DOHH2 (cell line): ENCODE results near the gene RAD51.
A peak's percentile ranks its signal among the peaks of the same experiment; 100 is the strongest.

ENCODE experiments used
- H3F3A ChIP-seq: fragments of 200-600 bp; sonication (generic), shearing (Covaris generic); 2 replicates; pipeline ENCODE4 v1.6.0; 2016; ENCODE audit warnings: antibody characterized with exemption, mild to moderate bottlenecking; ENCODE audit not compliant: control insufficient read depth, insufficient read depth
- H3K27ac ChIP-seq: fragments of 200-600 bp; sonication (generic); 2 replicates; pipeline ENCODE4 v1.5.1; 2014; ENCODE audit warnings: low read depth, mild to moderate bottlenecking, low read length, moderate library complexity
- H3K27me3 ChIP-seq: fragments of 200-600 bp; sonication (generic); 2 replicates; pipeline ENCODE4 v1.6.1; 2014; ENCODE audit warnings: mild to moderate bottlenecking, low read length, mixed read lengths; ENCODE audit not compliant: control insufficient read depth
- H3K36me3 ChIP-seq: fragments of 200-600 bp; sonication (generic); 2 replicates; pipeline ENCODE4 v1.6.1; 2014; ENCODE audit warnings: mild to moderate bottlenecking, low read length, moderate library complexity, mixed read lengths; ENCODE audit not compliant: control insufficient read depth
- H3K4me1 ChIP-seq: fragments of 200-600 bp; sonication (generic); 2 replicates; pipeline ENCODE4 v1.6.1; 2014; ENCODE audit warnings: mild to moderate bottlenecking, low read length, mixed read lengths; ENCODE audit not compliant: control insufficient read depth
- H3K4me2 ChIP-seq: fragments of 200-600 bp; sonication (generic); 2 replicates; pipeline ENCODE4 v1.6.0; 2014; ENCODE audit warnings: mild to moderate bottlenecking, low read length, moderate library complexity
- H3K4me3 ChIP-seq: fragments of 200-600 bp; sonication (generic); 2 replicates; pipeline ENCODE4 v1.5.1; 2014; ENCODE audit warnings: mild to moderate bottlenecking, low read length, mixed read lengths
- H3K79me2 ChIP-seq: fragments of 200-600 bp; sonication (generic); 2 replicates; pipeline ENCODE4 v1.6.1; 2014; ENCODE audit warnings: mild to moderate bottlenecking, low read length, mixed read lengths; ENCODE audit not compliant: control insufficient read depth
- H3K9me2 ChIP-seq: fragments of 200-600 bp; sonication (generic); replicated peaks from 2 replicates; pipeline ENCODE4 v1.6.1; 2014; ENCODE audit warnings: mild to moderate bottlenecking, low read length, mixed read lengths; ENCODE audit not compliant: control insufficient read depth
- H3K9me3 ChIP-seq: fragments of 200-600 bp; sonication (generic); 2 replicates; pipeline ENCODE4 v1.6.1; 2014; ENCODE audit warnings: antibody characterized with exemption, low read length, mixed read lengths; ENCODE audit not compliant: control insufficient read depth, insufficient read depth
- H4K20me1 ChIP-seq: fragments of 200-600 bp; sonication (generic); 2 replicates; pipeline ENCODE4 v1.6.0; 2014; ENCODE audit warnings: low read depth, mild to moderate bottlenecking, antibody characterized with exemption, low read length, moderate library complexity; ENCODE audit not compliant: control insufficient read depth, insufficient read depth
- CTCF ChIP-seq: fragments of 200-600 bp; sonication (generic); IDR thresholded peaks from one replicate; pipeline ENCODE4 v1.5.1; 2014; ENCODE audit warnings: antibody characterized with exemption, mild to moderate bottlenecking, low read depth, low read length; ENCODE audit not compliant: poor library complexity, severe bottlenecking
- EZH2phosphoT487 ChIP-seq: fragments of 200-600 bp; sonication (generic); IDR thresholded peaks from 2 replicates; pipeline ENCODE4 v1.6.1; 2017; ENCODE audit warnings: borderline replicate concordance, mild to moderate bottlenecking, antibody characterized with exemption, low read length, moderate library complexity, mixed read lengths

Gene RAD51

GRCh38 chr15:40697916-40698315, 2.9 kb downstream of the RAD51 start:
- Histone ChIP-seq H3K9me3 (no peaks in the 10 kb centered on the region), H3K4me1 (peaks cover 22% of the 10 kb centered on the region), H3K9me2 (no peaks in the 10 kb centered on the region), H3K36me3 (peaks cover 75% of the 10 kb centered on the region), H4K20me1 (peaks cover 7% of the 10 kb centered on the region; the same call in 1 of the 2 replicates), H3K4me3 (no peak overlapping the region), H3K79me2 (peaks cover 71% of the 10 kb centered on the region), H3F3A (peaks cover 2% of the 10 kb centered on the region), H3K27ac (no peak overlapping the region), H3K27me3 (no peaks in the 10 kb centered on the region), H3K4me2 (no peak overlapping the region)
- no peak for TF ChIP-seq EZH2phosphoT487
- no peak for TF ChIP-seq CTCF

- Histone ChIP-seq H3K27me3 (no peaks in the 10 kb centered on the region), H3K27ac (no peak overlapping the region), H3F3A (no peaks in the 10 kb centered on the region; the same call in 1 of the 2 replicates), H3K36me3 (peaks cover 93% of the 10 kb centered on the region), H3K4me2 (no peak overlapping the region), H3K9me2 (no peaks in the 10 kb centered on the region), H3K9me3 (no peaks in the 10 kb centered on the region), H4K20me1 (no peaks in the 10 kb centered on the region), H3K4me1 (peaks cover 5% of the 10 kb centered on the region; the same call in 1 of the 2 replicates), H3K79me2 (peaks cover 47% of the 10 kb centered on the region), H3K4me3 (no peak overlapping the region)
- no peak for TF ChIP-seq EZH2phosphoT487
- TF ChIP-seq CTCF: peak; percentile 37
Observed at GRCh38 chr15:40702077-40702476, 7.1 kb downstream of the RAD51 start.

- Histone ChIP-seq H3K4me2 (no peak overlapping the region), H3K4me1 (no peaks in the 10 kb centered on the region), H3K9me3 (no peaks in the 10 kb centered on the region), H3K27me3 (no peaks in the 10 kb centered on the region), H3F3A (no peaks in the 10 kb centered on the region), H3K4me3 (no peak overlapping the region), H3K9me2 (no peaks in the 10 kb centered on the region), H3K79me2 (peaks cover 10% of the 10 kb centered on the region), H3K27ac (no peak overlapping the region), H4K20me1 (no peaks in the 10 kb centered on the region), H3K36me3 (peaks cover 84% of the 10 kb centered on the region)
- TF ChIP-seq CTCF: no peak
Observed at GRCh38 chr15:40706121-40706520, 11.1 kb downstream of the RAD51 start.

GRCh38 chr15:40714144-40714543, 19.2 kb downstream of the RAD51 start:
- no peaks in the 10 kb centered on the region for H4K20me1 ChIP-seq
- no peaks in the 10 kb centered on the region for H3K9me2 ChIP-seq
- no peaks in the 10 kb centered on the region for H3K27me3 ChIP-seq
- H3K36me3 ChIP-seq: peaks cover 82% of the 10 kb centered on the region
- H3K9me3 ChIP-seq: no peaks in the 10 kb centered on the region
- peaks cover 3% of the 10 kb centered on the region; the same call in 1 of the 2 replicates for H3F3A ChIP-seq
- H3K4me2 ChIP-seq: no peak overlapping the region
- H3K79me2 ChIP-seq: no peaks in the 10 kb centered on the region; the same call in none of the 2 replicates
- H3K27ac ChIP-seq: no peak overlapping the region
- H3K4me1 ChIP-seq: peaks cover 8% of the 10 kb centered on the region
- no peak for TF ChIP-seq CTCF
- no peak for TF ChIP-seq EZH2phosphoT487
- H3K4me3 ChIP-seq: no peak overlapping the region
